Esophagus squamous epithelium (tissue), 5 donors: ENCODE results near the gene ZBTB38. TPM values are rescaled to one million over a fixed set of nuclear protein-coding genes. Genes with fewer than 3 reads are reported as not detected.

ENCODE experiments used
- DNase-seq: peaks from one replicate; lab custom pipeline; 2025; lab: John Stamatoyannopoulos, UW
- H3K27ac ChIP-seq, 4 donors: fragments of 200-600 bp; sonication (generic); one replicate each; pipeline ENCODE4 v1.5.1; 2016 to 2019; ENCODE audit warnings: mild to moderate bottlenecking in 1 of 4
- H3K27me3 ChIP-seq, 4 donors: fragments of 200-600 bp; sonication (generic); 1 replicate in 3 of 4; 2 replicates in 1 of 4; pipeline versions ENCODE4 v1.5.1 to v1.6.0; 2017 to 2021; ENCODE audit warnings: antibody characterized with exemption in 1 of 4
- H3K36me3 ChIP-seq, 3 donors: fragments of 200-600 bp; sonication (generic); one replicate each; pipeline ENCODE4 v1.5.1; 2016 to 2019
- H3K4me1 ChIP-seq, 3 donors: fragments of 200-600 bp; sonication (generic); one replicate each; pipeline ENCODE4 v1.5.1; 2017 to 2019
- H3K4me3 ChIP-seq, 4 donors: fragments of 200-600 bp; sonication (generic); 1 replicate in 3 of 4; 2 replicates in 1 of 4; pipeline ENCODE4 v1.5.1; 2016 to 2019; ENCODE audit warnings: mild to moderate bottlenecking in 2 of 4, moderate library complexity in 1 of 4
- H3K9me3 ChIP-seq, 3 donors: fragments of 200-600 bp; sonication (generic); one replicate each; pipeline ENCODE4 v1.5.1; 2016 to 2019
- CTCF ChIP-seq, 6 experiments: fragments of 450-650 bp in 4 of 6; fragments of 200-600 bp in 2 of 6; sonication (generic) in 2 of 6; IDR thresholded peaks; one replicate each; pipeline ENCODE4 v1.5.1; 2016 to 2019; ENCODE audit warnings: antibody characterized with exemption in 6 of 6, mild to moderate bottlenecking in 4 of 6, moderate library complexity in 4 of 6
- POLR2A ChIP-seq, 4 donors: fragments of 450-650 bp; IDR thresholded peaks; one replicate each; pipeline ENCODE4 v1.6.1; 2017; ENCODE audit warnings: antibody characterized with exemption in 4 of 4, mild to moderate bottlenecking in 4 of 4, moderate library complexity in 3 of 4
- WGBS, 2 donors: methylation state at CpG; one replicate each; pipeline ENCODE4 v1.1.5; 2018; 5-methylcytosine and 5-hydroxymethylcytosine counted together
- intact Hi-C: fragments of 100-400 bp; cut with DNase I; formaldehyde crosslinking; loops from one replicate; pipeline ENCODE4 v1.15.0; 2022
- total RNA-seq, 4 donors: library from RNA; depleted of rRNA; stranded (reverse); fragments of >200 nt; gene quantifications; one replicate each; pipeline ENCODE4 v1.1.0, GENCODE V29; 2016
- donor health status: DM: yes; HTN: yes; CAD: no.

ZBTB38 gene
- total RNA-seq, 4 donors from 2014 or later = 15.6 to 54.4 (median 33.1) TPM

DNA sequence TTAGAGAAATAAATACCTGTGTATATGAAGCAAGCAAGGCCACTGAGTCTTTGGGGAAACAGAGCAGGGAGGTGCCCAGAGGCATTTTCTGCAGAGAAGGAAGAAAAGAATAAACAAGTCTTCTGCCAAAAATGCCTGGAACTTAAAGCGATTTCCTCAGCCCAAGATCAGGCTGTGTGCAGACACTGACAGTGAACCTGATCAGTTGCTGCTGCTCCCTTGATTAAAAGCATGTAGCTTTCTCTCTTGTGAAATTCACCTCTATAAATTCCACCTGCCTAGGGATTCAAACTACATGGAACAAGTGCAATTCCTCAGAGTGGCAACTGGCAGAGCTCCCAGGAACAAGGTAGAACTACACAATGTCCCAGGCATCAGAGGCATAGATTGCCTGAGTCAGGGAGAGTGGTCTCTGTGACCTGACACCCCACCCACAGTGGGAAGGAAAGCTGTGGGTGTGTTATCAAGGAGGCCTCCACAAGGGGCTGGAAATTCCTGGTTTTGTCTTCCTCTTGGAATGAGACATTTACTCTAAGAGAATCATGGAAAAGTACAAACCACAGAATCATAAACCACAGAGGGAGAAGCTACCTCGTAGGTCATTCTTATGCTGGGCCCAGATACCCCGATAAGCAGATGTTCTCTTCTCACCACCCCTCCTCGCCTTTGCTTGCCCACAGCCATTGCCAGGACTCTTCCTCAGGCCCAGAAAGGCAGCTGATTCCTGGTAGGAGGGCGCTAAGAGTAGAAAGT, 1.8 kb upstream of the ZBTB38 start:
- 58 to 60% methylated on average over 5 of the region's 5 CpGs for WGBS, 2 donors
- H3K4me3 ChIP-seq = no peak overlapping the region
- intact Hi-C loops = no loop called here

GRCh38 chr3:141367038-141367730, 1.1 kb upstream of the ZBTB38 start:
- Histone ChIP-seq H3K4me1 (peaks cover 0 to 46% (median 23%) of the 10 kb centered on the region in 3 donors), H3K36me3 (no peaks in the 10 kb centered on the region), H3K4me3 (no peak overlapping the region), H3K27me3 (peaks cover 0 to 30% (median 0%) of the 10 kb centered on the region in 4 donors), H3K27ac (peak overlapping the region; percentile 75 to 96 (median 84)), H3K9me3 (peaks cover 0 to 5% (median 0%) of the 10 kb centered on the region in 3 donors)
- intact Hi-C loops = no loop called here
- TF ChIP-seq CTCF (IDR thresholded peaks at IDR 0.05) (no peak), POLR2A (IDR thresholded peaks at IDR 0.05) (no peak)
- no peak for DNase-seq
- 75 to 85% methylated on average over 12 of the region's 12 CpGs for WGBS, 2 donors

More for the DNA sequence above, 1.8 kb upstream of the ZBTB38 start:
- H3K27ac ChIP-seq = peak overlapping the region; percentile 75 to 96 (median 84)
- H3K27me3 ChIP-seq = peaks cover 0 to 37% (median 0%) of the 10 kb centered on the region in 4 donors
- peaks cover 0 to 48% (median 23%) of the 10 kb centered on the region in 3 donors for H3K4me1 ChIP-seq
- no peak for DNase-seq
- no peak for TF ChIP-seq POLR2A (IDR thresholded peaks at IDR 0.05)
- TF ChIP-seq CTCF (IDR thresholded peaks at IDR 0.05) = no peak
- H3K9me3 ChIP-seq = peaks cover 0 to 5% (median 0%) of the 10 kb centered on the region in 3 donors
- H3K36me3 ChIP-seq = no peaks in the 10 kb centered on the region

DNA sequence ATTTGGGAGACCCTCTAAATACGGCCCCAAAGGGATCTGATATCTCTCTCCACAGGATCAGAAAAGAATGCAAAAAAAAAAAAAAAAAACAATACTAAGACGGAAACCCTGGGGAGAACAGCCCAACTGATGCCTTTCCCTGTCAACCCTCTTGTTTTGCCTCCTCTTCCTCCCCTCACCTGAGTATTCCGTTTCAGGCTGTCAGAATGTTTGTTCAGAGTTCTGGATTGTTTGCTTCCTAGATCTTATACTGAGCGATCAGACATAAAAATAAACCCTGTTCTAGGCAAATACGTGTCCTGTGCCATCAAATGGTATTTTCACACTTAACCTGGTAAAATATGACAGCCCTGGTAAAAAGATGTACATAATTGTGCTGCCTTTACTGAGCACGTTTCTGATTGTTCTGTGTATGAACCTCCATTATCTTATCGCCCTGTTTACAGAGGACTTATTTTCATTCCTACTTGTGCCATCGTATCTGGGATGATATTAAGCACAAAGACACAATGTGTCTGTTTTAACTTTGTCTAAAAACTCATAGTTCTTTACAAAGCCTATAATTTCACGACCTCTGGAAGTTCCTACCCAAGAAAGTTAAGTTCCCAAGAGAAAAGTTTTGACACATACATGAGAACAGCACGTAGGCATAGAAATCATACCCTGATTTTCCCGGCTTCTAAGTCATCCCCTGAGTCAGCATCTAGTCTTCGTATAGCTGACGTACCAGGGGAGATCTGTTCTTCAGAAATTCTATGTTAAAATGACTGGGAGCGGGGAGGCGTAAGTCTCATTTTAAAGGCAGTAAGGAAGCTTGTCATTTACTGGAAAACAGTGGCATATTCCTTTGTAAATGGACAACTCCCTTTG, 856 bp downstream of the ZBTB38 start:
- 72 to 82% methylated on average over 15 of the region's 15 CpGs for WGBS, 2 donors
- Histone ChIP-seq H3K9me3 (no peaks in the 10 kb centered on the region), H3K27me3 (peaks cover 0 to 14% (median 0%) of the 10 kb centered on the region in 4 donors), H3K27ac (peak overlapping the region; percentile 75 to 96 (median 84)), H3K4me3 (peak overlapping the region in 3 of 4 donors; percentile 10 to 51 (median 30)), H3K4me1 (peaks cover 0 to 46% (median 23%) of the 10 kb centered on the region in 3 donors), H3K36me3 (no peaks in the 10 kb centered on the region)
- TF ChIP-seq POLR2A (IDR thresholded peaks at IDR 0.05) (no peak), CTCF (IDR thresholded peaks at IDR 0.05) (no peak)
- DNase-seq = no peak
- intact Hi-C loops = no loop called here

DNA sequence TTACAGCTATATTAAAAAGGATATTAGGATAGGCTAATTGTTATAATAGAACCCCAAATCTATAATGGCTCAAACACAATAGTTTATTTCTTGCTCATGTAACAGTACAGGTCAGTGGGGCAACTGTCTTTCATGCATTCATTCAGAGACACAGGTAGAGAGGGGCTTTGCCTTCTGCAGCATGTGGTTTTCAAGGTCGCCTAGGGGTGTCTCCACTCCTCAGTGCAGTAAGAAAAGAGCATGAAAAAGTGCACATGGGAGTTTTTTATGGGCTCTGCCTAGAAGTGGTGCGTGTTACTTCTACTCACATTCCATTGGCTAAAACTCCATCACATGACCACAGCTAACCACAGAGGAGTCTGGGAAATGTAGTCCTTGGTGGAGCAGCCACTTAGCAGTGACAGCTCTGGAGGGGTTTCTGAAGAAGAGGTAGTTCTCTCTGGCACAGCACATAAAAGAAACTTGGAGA, 1.8 kb downstream of the ZBTB38 start:
- H3K4me1 ChIP-seq = peaks cover 0 to 46% (median 23%) of the 10 kb centered on the region in 3 donors
- peak; percentile 9 for DNase-seq
- H3K36me3 ChIP-seq = no peaks in the 10 kb centered on the region
- peak overlapping the region; percentile 75 to 96 (median 84) for H3K27ac ChIP-seq
- H3K4me3 ChIP-seq = peak overlapping the region in 1 of 4 donors; percentile 51
- peaks cover 0 to 13% (median 0%) of the 10 kb centered on the region in 4 donors for H3K27me3 ChIP-seq
- 16 to 25% methylated on average over 2 of the region's 2 CpGs for WGBS, 2 donors
- no peaks in the 10 kb centered on the region for H3K9me3 ChIP-seq
- intact Hi-C loops = no loop called here
- TF ChIP-seq CTCF (IDR thresholded peaks at IDR 0.05) (peak in 5 of 6 experiments; percentile 13 to 39 (median 34)), POLR2A (IDR thresholded peaks at IDR 0.05) (no peak)
